OCI-LY3 (cell line): Measurements from ENCODE around the gene NUP133.

Experiments
- H2AFZ ChIP-seq: fragments of 200-600, 300-600 bp; shearing (Covaris generic); 2 replicates; pipeline ENCODE4 v1.6.0; 2014; ENCODE audit warnings: antibody characterized with exemption, low read depth, low read length
- H3K27ac ChIP-seq: fragments of 200-600, 300-600 bp; sonication (generic); 2 replicates; pipeline ENCODE4 v1.5.1; 2014; ENCODE audit warnings: mild to moderate bottlenecking, low read length, moderate library complexity, mixed read lengths
- H3K27me3 ChIP-seq: fragments of 200-600, 300-600 bp; sonication (generic); 2 replicates; pipeline ENCODE4 v1.6.1; 2014; ENCODE audit warnings: low read depth, low read length, mixed read lengths
- H3K36me3 ChIP-seq: fragments of 200-600, 300-600 bp; sonication (generic); replicated peaks from 2 replicates; pipeline ENCODE3; 2014; ENCODE audit warnings: low read depth, low read length, mixed read lengths
- H3K4me1 ChIP-seq: fragments of 300-600, 200-600 bp; sonication (generic); 2 replicates; pipeline ENCODE4 v1.6.1; 2014; ENCODE audit warnings: low read length, mixed read lengths
- H3K4me2 ChIP-seq: fragments of 200-600, 300-600 bp; sonication (generic); 2 replicates; pipeline ENCODE4 v1.6.1; 2014; ENCODE audit warnings: low read length, mixed read lengths
- H3K4me3 ChIP-seq: fragments of 300-600, 200-600 bp; sonication (generic); 2 replicates; pipeline ENCODE4 v1.5.1; 2014; ENCODE audit warnings: antibody characterized with exemption, mild to moderate bottlenecking, low read length, moderate library complexity
- H3K79me2 ChIP-seq: fragments of 300-600, 200-600 bp; shearing (Covaris generic); 2 replicates; pipeline ENCODE4 v1.6.1; 2014; ENCODE audit warnings: mild to moderate bottlenecking, low read length, mixed read lengths
- H3K9ac ChIP-seq: fragments of 300-600, 200-600 bp; shearing (Covaris generic); 2 replicates; pipeline ENCODE4 v1.6.0; 2014; ENCODE audit warnings: mild to moderate bottlenecking, low read length, moderate library complexity
- H3K9me3 ChIP-seq: fragments of 200-600, 300-600 bp; shearing (Covaris generic); 2 replicates; pipeline ENCODE4 v1.6.1; 2014; ENCODE audit warnings: low read length, mixed read lengths; ENCODE audit not compliant: insufficient read depth
- H4K20me1 ChIP-seq: fragments of 200-600, 300-600 bp; sonication (generic); 2 replicates; pipeline ENCODE4 v1.6.1; 2016; ENCODE audit warnings: low read length, mixed read lengths; ENCODE audit not compliant: insufficient read depth
- CTCF ChIP-seq: fragments of 200-600, 300-600 bp; sonication (generic); IDR thresholded peaks from 2 replicates; pipeline ENCODE4 v1.5.1; 2014; ENCODE audit warnings: antibody characterized with exemption, low read length, low read depth
- EZH2phosphoT487 ChIP-seq: fragments of 200-600 bp; shearing (Covaris generic); IDR thresholded peaks from 2 replicates; pipeline ENCODE4 v1.6.1; 2018; ENCODE audit warnings: antibody characterized with exemption, mixed run types, low read depth

Gene NUP133

GRCh38 chr1:229507951-229508822 is at the start of gene NUP133:
Gene NUP133, minus strand, starts transcription at chr1:229508341. Its CDS starts 92 bp downstream, at chr1:229508249.
- H3K79me2 ChIP-seq, result peaks cover 31% of the 10 kb centered on the region
- H4K20me1 ChIP-seq, result no peaks in the 10 kb centered on the region
- H3K9me3 ChIP-seq, result no peaks in the 10 kb centered on the region
- H3K36me3 ChIP-seq, result peaks cover 15% of the 10 kb centered on the region
- peak within 1 kb of the TSS; percentile 95 for H3K4me3 ChIP-seq
- peak within 1 kb of the TSS; percentile 83 for H3K9ac ChIP-seq
- TF ChIP-seq EZH2phosphoT487 (no peak), CTCF (no peak)
- H2AFZ ChIP-seq, result peak within 1 kb of the TSS; percentile 99
- peak within 1 kb of the TSS; percentile 64 for H3K27ac ChIP-seq
- peak within 1 kb of the TSS; percentile 98 for H3K4me2 ChIP-seq
- peaks cover 13% of the 10 kb centered on the region for H3K4me1 ChIP-seq
- no peaks in the 10 kb centered on the region for H3K27me3 ChIP-seq

- no peaks in the 10 kb centered on the region for H3K27me3 ChIP-seq
- H3K4me3 ChIP-seq, result peak overlapping the region; percentile 82
- H3K4me2 ChIP-seq, result peak overlapping the region; percentile 85
- H3K36me3 ChIP-seq, result no peaks in the 10 kb centered on the region
- H2AFZ ChIP-seq, result no peak overlapping the region
- H3K4me1 ChIP-seq, result peaks cover 27% of the 10 kb centered on the region
- peaks cover 51% of the 10 kb centered on the region for H3K79me2 ChIP-seq
- H3K9ac ChIP-seq, result peak overlapping the region; percentile 77
- H3K27ac ChIP-seq, result peak overlapping the region; percentile 4; the same call in 1 of the 2 replicates
- H3K9me3 ChIP-seq, result no peaks in the 10 kb centered on the region
- no peak for TF ChIP-seq EZH2phosphoT487
- no peak for TF ChIP-seq CTCF
- peaks cover 34% of the 10 kb centered on the region for H4K20me1 ChIP-seq
Measured at GRCh38 chr1:229557200-229557850, 49.2 kb upstream of the NUP133 start.

GRCh38 chr1:229554886-229555621 is 46.9 kb upstream of the NUP133 start:
- Histone ChIP-seq H3K9me3 (no peaks in the 10 kb centered on the region), H3K79me2 (peaks cover 65% of the 10 kb centered on the region), H3K27ac (no peak overlapping the region), H3K4me3 (no peak overlapping the region), H3K36me3 (no peaks in the 10 kb centered on the region), H4K20me1 (peaks cover 46% of the 10 kb centered on the region), H3K4me2 (no peak overlapping the region), H3K4me1 (peaks cover 37% of the 10 kb centered on the region), H2AFZ (no peak overlapping the region), H3K27me3 (no peaks in the 10 kb centered on the region), H3K9ac (no peak overlapping the region)
- TF ChIP-seq CTCF (no peak), EZH2phosphoT487 (no peak)
